Erythroblast (primary cell): ENCODE measurements around the gene CSNK2A1.

Experiments
- GATA1 ChIP-seq: IDR thresholded peaks from 2 replicates; pipeline ENCODE4 v1.6.1; 2011; ENCODE audit warnings: low read depth, mild to moderate bottlenecking, control low read depth, low read length, moderate library complexity
- POLR2A ChIP-seq: IDR thresholded peaks from 2 replicates; pipeline ENCODE4 v1.6.1; 2011; ENCODE audit warnings: mild to moderate bottlenecking, low read length

DNA sequence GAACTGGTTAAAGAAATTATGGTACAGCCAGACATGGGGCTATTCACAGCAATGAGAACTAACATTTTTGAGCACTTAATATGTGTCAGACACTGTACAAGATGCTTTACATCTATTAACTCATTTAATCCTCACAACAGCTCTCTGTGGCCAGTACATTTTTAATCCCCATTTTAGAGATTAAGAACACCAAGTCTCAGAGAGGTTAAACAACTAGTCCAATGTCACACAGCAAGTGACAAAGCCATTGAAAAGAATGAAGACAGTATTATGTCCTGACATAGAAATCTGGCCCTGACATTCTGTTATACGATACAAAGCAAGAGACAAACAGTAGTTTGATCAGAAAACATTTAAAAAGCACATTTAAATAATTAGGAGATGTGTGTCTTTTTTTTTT, 3.8 kb upstream of the CSNK2A1 start:
- no peak for TF ChIP-seq POLR2A
- TF ChIP-seq GATA1 = no peak
